ENCODE data around the gene MYL3.
A peak's percentile ranks its signal among the peaks of the same experiment; 100 is the strongest.

Gene MYL3

GRCh38 chr3:46851364-46852333, 11.6 kb downstream of the MYL3 start:
- no peak for TF ChIP-seq CTCF (IDR thresholded peaks at IDR 0.05; ENCODE audit: insufficient read depth, low read depth, low read length, missing control alignments)
- no peak overlapping the region for H3K4me3 ChIP-seq (ENCODE audit: low read depth, low read length)
- no peak for DNase-seq (ENCODE audit: low read depth)

GRCh38 chr3:46850468-46850779, 12.8 kb downstream of the MYL3 start:
- TF ChIP-seq CTCF (IDR thresholded peaks at IDR 0.05; ENCODE audit: insufficient read depth, low read depth, low read length, missing control alignments): no peak
- no peak overlapping the region for H3K4me3 ChIP-seq (ENCODE audit: low read depth, low read length)
- no peak for DNase-seq (ENCODE audit: low read depth)

GRCh38 chr3:46849686-46850467, 13.4 kb downstream of the MYL3 start:
- TF ChIP-seq CTCF (IDR thresholded peaks at IDR 0.05; ENCODE audit: insufficient read depth, low read depth, low read length, missing control alignments): no peak
- no peak overlapping the region for H3K4me3 ChIP-seq (ENCODE audit: low read depth, low read length)
- DNase-seq (ENCODE audit: low read depth): no peak

- no peak for TF ChIP-seq CTCF (IDR thresholded peaks at IDR 0.05; ENCODE audit: insufficient read depth, low read depth, low read length, missing control alignments)
Observed at GRCh38 chr3:46849045-46849631, 14.1 kb downstream of the MYL3 start.

GRCh38 chr3:46848271-46849044, 14.8 kb downstream of the MYL3 start:
- no peak overlapping the region for H3K4me3 ChIP-seq (ENCODE audit: low read depth, low read length)
- TF ChIP-seq CTCF (IDR thresholded peaks at IDR 0.05; ENCODE audit: insufficient read depth, low read depth, low read length, missing control alignments): peak; percentile 61
- DNase-seq (ENCODE audit: low read depth): peak; percentile 36

More at GRCh38 chr3:46849045-46849631, 14.1 kb downstream of the MYL3 start:
- DNase-seq (ENCODE audit: low read depth): no peak
- no peak overlapping the region for H3K4me3 ChIP-seq (ENCODE audit: low read depth, low read length)

- no peak for TF ChIP-seq CTCF (IDR thresholded peaks at IDR 0.05; ENCODE audit: insufficient read depth, low read depth, low read length, missing control alignments)
- H3K4me3 ChIP-seq (ENCODE audit: low read depth, low read length): no peak overlapping the region
- DNase-seq (ENCODE audit: low read depth): no peak
Observed at GRCh38 chr3:46847744-46848143, 15.5 kb downstream of the MYL3 start.
